Activated naive CD4-positive, alpha-beta T cell treated with anti-CD3 and anti-CD28 coated beads, Interleukin-2, amount 10 ng/mL, durations not matched to agents 7 days and 5 days (primary cell): ENCODE data around the gene ESYT3.
"Not testable (repeated sequence)": the region's sequence is repeated elsewhere in the genome, so short reads cannot be mapped to it uniquely, and the experiment has no call there.

Experiments used
- CTCF ChIA-PET: fragments of 350-600 bp; sonication (Branson Sonifier 250); formaldehyde crosslinking; loops from one replicate; lab custom pipeline; 2021; ENCODE audit warnings: antibody characterized with exemption; lab: Charles Lee
- DNase-seq: peaks from one replicate; pipeline ENCODE4 v3.0.0-alpha.2; 2020
- H3K27ac Mint-ChIP-seq: one replicate; pipeline ENCODE4 v1.8.0; 2021; ENCODE audit warnings: mild to moderate bottlenecking, moderate library complexity, mixed read lengths
- H3K27me3 Mint-ChIP-seq: one replicate; pipeline ENCODE4 v1.8.0; 2021; ENCODE audit warnings: mild to moderate bottlenecking, mixed read lengths
- H3K36me3 Mint-ChIP-seq: one replicate; pipeline ENCODE4 v1.8.0; 2021; ENCODE audit warnings: mixed read lengths
- H3K4me1 Mint-ChIP-seq: one replicate; pipeline ENCODE4 v1.8.0; 2021; ENCODE audit warnings: mixed read lengths
- H3K4me3 Mint-ChIP-seq: one replicate; pipeline ENCODE4 v1.8.0; 2021; ENCODE audit warnings: mild to moderate bottlenecking, moderate library complexity, mixed read lengths
- H3K9me3 Mint-ChIP-seq: one replicate; pipeline ENCODE4 v1.8.0; 2021; ENCODE audit warnings: mixed read lengths

Gene ESYT3

GRCh38 chr3:138400651-138401070, 33.8 kb upstream of the ESYT3 start:
- H3K36me3 Mint-ChIP-seq, result no peaks in the 10 kb centered on the region
- H3K9me3 Mint-ChIP-seq, result no peaks in the 10 kb centered on the region
- no peak overlapping the region for H3K4me3 Mint-ChIP-seq
- H3K27me3 Mint-ChIP-seq, result peaks cover 31% of the 10 kb centered on the region
- no peak for DNase-seq
- H3K27ac Mint-ChIP-seq, result no peak overlapping the region
- H3K4me1 Mint-ChIP-seq, result no peaks in the 10 kb centered on the region
- CTCF ChIA-PET, result interaction anchor here (0.6 to 1.7 kb wide), 2 partner anchors 10 to 17 kb away, joined by 3 to 7 read pairs; no protein-coding TSS in a partner anchor

DNA sequence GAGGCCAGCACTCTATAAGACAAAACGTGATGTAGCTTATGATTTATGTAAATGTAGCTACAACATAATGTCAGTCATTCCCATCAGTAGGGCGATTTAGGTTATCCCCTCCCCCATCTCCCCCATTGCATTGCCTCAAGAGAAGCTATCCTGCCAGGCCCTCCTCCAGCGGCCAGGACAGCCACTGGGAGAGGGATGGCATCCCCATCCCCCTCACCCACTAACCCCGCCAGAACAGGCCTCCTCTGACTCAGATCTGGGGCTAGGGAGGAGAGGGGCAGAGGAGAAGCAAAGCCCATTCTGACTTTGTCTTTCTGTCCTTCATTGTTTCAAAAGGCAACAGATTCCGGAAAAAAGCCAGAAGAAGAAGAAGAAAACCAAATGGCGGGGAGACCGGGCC, 32.6 kb upstream of the ESYT3 start:
- H3K4me3 Mint-ChIP-seq, result no peak overlapping the region
- CTCF ChIA-PET, result no interaction called here

GRCh38 chr3:138404121-138404520, 30.3 kb upstream of the ESYT3 start:
- CTCF ChIA-PET, result no interaction called here
- Mint-ChIP-seq H3K4me3 (no peak overlapping the region), H3K9me3 (no peaks in the 10 kb centered on the region), H3K4me1 (no peaks in the 10 kb centered on the region), H3K27me3 (peaks cover 55% of the 10 kb centered on the region), H3K36me3 (no peaks in the 10 kb centered on the region), H3K27ac (no peak overlapping the region)
- DNase-seq, result no peak

More for the DNA sequence above, 32.6 kb upstream of the ESYT3 start:
- no peak for DNase-seq
- Mint-ChIP-seq H3K4me1 (no peaks in the 10 kb centered on the region), H3K27me3 (peaks cover 37% of the 10 kb centered on the region), H3K36me3 (no peaks in the 10 kb centered on the region), H3K9me3 (no peaks in the 10 kb centered on the region), H3K27ac (no peak overlapping the region)

DNA sequence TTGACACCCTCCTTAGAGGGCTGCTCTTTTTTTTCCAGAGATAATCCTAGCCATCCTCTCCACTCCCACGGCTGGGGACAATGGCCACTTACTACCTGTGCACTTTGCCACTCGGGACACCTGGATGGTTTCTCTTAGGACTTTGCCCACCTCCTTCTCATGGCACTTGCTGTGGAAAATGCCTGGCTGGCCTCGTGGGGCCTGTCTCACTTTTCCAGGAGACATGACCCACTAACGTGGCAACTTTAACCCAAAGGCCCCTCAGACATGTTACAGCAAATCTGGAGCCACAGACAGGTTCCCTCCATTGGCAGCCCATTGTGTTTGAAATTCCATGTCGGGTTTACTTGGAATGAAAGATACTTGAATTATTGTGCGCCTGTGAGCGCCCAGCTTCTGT, 29.4 kb upstream of the ESYT3 start:
- no peak for DNase-seq
- CTCF ChIA-PET, result interaction anchor here (1.5 kb wide), 1 partner anchor 13 kb away, joined by 4 read pairs; no protein-coding TSS in a partner anchor
- Mint-ChIP-seq H3K4me1 (no peaks in the 10 kb centered on the region), H3K27me3 (peaks cover 55% of the 10 kb centered on the region), H3K27ac (no peak overlapping the region), H3K4me3 (no peak overlapping the region), H3K9me3 (no peaks in the 10 kb centered on the region), H3K36me3 (no peaks in the 10 kb centered on the region)

- Mint-ChIP-seq H3K36me3 (no peaks in the 10 kb centered on the region), H3K27ac (no peak overlapping the region)
- CTCF ChIA-PET, result interaction anchor here (1.5 kb wide), 1 partner anchor 12 kb away, joined by 4 read pairs; no protein-coding TSS in a partner anchor
These were observed 28.9 kb upstream of the ESYT3 start for GRCh38 chr3:138405486-138405885.

GRCh38 chr3:138406606-138407005, 27.8 kb upstream of the ESYT3 start:
- CTCF ChIA-PET, result no interaction called here
- peaks cover 57% of the 10 kb centered on the region for H3K27me3 Mint-ChIP-seq
- H3K27ac Mint-ChIP-seq, result no peak overlapping the region
- no peaks in the 10 kb centered on the region for H3K4me1 Mint-ChIP-seq
- no peaks in the 10 kb centered on the region for H3K9me3 Mint-ChIP-seq
- no peak overlapping the region for H3K4me3 Mint-ChIP-seq
- no peak for DNase-seq
- no peaks in the 10 kb centered on the region for H3K36me3 Mint-ChIP-seq

More at GRCh38 chr3:138405486-138405885, 28.9 kb upstream of the ESYT3 start:
- H3K9me3 Mint-ChIP-seq, result no peaks in the 10 kb centered on the region
- no peak for DNase-seq
- no peak overlapping the region for H3K4me3 Mint-ChIP-seq
- H3K27me3 Mint-ChIP-seq, result peaks cover 55% of the 10 kb centered on the region
- H3K4me1 Mint-ChIP-seq, result no peaks in the 10 kb centered on the region

DNA sequence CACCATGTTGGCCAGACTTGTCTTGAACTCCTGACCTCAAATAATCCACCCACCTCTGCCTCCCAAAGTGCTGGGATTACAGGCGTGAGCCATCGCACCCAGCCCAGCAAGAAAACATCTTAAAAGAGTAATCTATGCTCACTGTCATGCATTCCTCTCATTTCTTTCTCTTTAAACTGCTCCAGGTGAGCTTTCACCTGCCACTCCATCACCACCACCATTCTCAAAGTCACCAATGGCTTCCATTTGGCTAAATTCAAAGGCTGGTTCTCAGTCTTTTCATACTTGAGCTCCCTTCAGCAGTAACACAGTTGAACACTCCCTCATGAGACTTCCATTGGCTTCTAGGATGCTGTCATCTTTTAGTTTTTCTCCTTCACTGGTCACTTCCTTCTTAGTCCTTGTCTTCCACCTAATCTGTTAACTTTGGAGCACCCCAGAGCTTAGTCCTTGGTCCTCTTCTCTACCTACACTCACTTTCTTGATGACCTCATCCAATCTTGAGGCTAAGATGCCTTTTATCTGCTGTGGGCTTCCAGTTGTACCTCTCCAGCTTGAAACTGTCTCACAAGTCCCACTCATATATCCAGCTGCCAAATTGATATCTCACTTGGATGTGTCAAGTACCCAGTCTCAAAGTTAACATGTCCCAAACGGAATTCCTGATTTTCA, 27.0 kb upstream of the ESYT3 start:
- Mint-ChIP-seq H3K9me3 (no peaks in the 10 kb centered on the region), H3K4me3 (no peak overlapping the region), H3K36me3 (no peaks in the 10 kb centered on the region), H3K4me1 (no peaks in the 10 kb centered on the region), H3K27me3 (peaks cover 61% of the 10 kb centered on the region), H3K27ac (no peak overlapping the region)
- no peak for DNase-seq
- CTCF ChIA-PET, result interaction anchor here (3.0 kb wide), 1 partner anchor 10 kb away, joined by 12 read pairs; no protein-coding TSS in a partner anchor

DNA sequence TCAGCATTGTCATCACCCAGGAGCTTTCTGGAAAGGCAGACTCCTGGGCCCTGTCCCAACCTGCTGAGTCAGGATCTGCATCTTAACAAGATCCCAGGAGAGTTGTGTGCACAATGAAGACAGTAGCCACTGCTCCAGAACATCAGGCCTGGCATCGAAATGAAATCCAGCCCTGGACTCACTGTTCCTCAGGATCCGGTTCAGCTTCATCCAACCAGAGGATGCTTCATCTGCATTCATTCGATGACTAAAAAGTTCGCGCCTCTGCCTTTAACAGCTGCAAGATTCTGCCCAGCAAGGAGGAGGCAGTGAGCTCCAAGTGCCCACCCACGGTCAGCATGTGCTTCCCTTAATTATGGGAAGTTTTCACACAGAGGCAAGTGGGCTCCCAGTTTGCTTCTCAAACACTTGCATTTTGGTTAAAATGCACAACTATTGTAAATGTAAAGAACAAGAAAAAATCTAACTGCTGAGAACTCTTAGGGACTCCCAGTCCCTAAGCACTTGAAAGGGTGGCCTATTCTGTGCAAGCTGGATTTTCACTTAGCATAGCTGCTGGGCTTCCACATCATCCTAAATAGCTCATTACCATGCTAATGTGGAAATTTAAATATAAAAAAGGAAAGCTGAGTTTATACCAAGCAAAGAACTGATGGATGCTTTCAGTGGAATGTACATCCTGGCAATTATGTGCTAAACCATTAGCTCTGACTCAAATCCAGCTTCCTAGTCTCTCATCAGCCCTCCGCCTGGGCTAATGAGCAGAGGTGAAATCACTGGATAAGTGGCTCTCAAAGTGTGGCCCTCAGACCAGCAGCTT, 25.5 kb upstream of the ESYT3 start:
- no peak overlapping the region for H3K27ac Mint-ChIP-seq
- CTCF ChIA-PET, result interaction anchor here (3.0 kb wide), 1 partner anchor 8 kb away, joined by 12 read pairs; no protein-coding TSS in a partner anchor
- DNase-seq, result no peak
- no peaks in the 10 kb centered on the region for H3K36me3 Mint-ChIP-seq
- no peaks in the 10 kb centered on the region for H3K4me1 Mint-ChIP-seq
- peaks cover 56% of the 10 kb centered on the region for H3K27me3 Mint-ChIP-seq
- no peak overlapping the region for H3K4me3 Mint-ChIP-seq
- no peaks in the 10 kb centered on the region for H3K9me3 Mint-ChIP-seq

GRCh38 chr3:138412821-138413551, 21.4 kb upstream of the ESYT3 start:
- Mint-ChIP-seq H3K27ac (no peak overlapping the region), H3K4me1 (no peaks in the 10 kb centered on the region), H3K4me3 (no peak overlapping the region), H3K9me3 (no peaks in the 10 kb centered on the region), H3K36me3 (no peaks in the 10 kb centered on the region), H3K27me3 (peaks cover 49% of the 10 kb centered on the region)
- DNase-seq, result no peak
- CTCF ChIA-PET, result interaction anchor here (0.5 to 2.0 kb wide), 3 partner anchors 82 to 510 kb away, joined by 3 to 6 read pairs (median 3); no protein-coding TSS in a partner anchor

DNA sequence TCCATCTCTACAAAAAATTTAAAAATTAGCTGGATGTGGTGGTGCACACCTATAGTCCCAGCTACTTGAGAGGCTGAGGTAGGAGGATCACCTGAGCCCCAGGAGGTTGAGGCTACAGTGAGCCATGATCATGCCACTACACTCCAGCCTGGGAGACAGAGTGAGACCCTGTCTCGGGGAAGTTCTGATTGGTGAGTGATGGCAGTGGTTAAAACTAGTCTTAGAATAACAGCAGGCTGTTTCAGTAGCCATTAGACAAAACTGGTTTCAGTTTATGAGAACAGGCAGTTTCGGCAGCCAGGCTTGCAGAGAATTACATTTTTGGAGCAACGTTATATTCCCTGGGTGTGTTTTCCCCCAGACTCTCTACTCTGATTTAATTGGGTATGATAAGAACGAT, 18.2 kb upstream of the ESYT3 start:
- H3K27ac Mint-ChIP-seq, H3K9me3 Mint-ChIP-seq, H3K36me3 Mint-ChIP-seq, H3K4me1 Mint-ChIP-seq, DNase-seq, H3K4me3 Mint-ChIP-seq: not testable (repeated sequence)
- H3K27me3 Mint-ChIP-seq, result peaks cover 40% of the 10 kb centered on the region
- CTCF ChIA-PET, result interaction anchor here (1.2 to 4.8 kb wide), 2 partner anchors 179 to 507 kb away, joined by 3 to 42 read pairs; no protein-coding TSS in a partner anchor

DNA sequence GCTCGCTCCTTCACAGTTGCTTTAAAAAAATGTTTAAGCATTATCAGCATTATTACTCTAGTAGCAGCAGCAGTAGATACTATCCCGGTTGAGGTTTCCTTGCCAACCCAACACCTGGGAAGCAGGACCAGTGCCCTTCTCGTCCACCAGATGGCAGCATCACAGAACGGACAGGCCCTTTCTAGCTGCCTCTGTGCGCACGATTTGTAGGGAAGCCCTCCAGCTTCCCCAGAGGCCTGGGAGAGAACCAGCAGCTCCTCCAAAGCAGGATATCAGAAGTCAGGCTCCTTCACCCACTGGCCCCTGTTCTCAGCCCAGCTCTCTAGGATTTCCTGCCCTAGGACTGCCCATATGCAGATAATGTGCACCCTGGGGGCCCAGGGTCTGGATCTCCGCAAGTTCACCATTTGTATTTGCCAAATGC, 16.8 kb upstream of the ESYT3 start:
- peaks cover 44% of the 10 kb centered on the region for H3K27me3 Mint-ChIP-seq
- no peak overlapping the region for H3K4me3 Mint-ChIP-seq
- H3K36me3 Mint-ChIP-seq, result no peaks in the 10 kb centered on the region

DNA sequence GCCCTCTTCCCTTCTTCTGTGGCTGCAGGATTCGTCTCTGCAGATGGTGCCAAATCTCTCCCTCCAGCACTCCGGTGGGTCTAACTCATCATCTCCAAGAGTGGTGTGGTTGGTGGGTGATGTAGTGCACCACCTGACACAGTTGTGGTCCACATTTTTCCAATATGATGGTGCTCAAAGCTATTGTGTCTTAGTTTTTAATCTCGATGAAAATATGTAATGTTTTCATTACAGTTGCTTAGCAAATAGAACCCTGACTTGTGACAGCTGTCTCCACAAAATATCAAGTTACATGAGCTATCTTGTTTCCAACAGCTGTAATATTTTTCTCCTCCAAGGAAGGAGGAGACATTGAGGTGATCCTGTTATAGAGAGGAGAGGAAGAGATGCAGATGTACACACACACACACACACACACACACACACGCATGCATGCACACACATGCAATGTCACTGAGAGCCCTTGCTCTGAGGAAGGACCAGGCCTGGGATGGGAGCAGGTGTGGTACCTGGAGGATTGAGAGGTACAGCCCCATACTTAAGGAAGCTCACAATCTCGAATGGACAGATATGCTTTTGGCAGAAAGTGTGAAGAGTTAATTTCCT, 15.7 kb upstream of the ESYT3 start:
- Mint-ChIP-seq H3K9me3 (no peaks in the 10 kb centered on the region), H3K4me1 (no peaks in the 10 kb centered on the region), H3K4me3 (no peak overlapping the region), H3K27me3 (peaks cover 45% of the 10 kb centered on the region), H3K36me3 (no peaks in the 10 kb centered on the region), H3K27ac (no peak overlapping the region)
- no peak for DNase-seq
- CTCF ChIA-PET, result interaction anchor here (1.0 to 4.8 kb wide), 8 partner anchors 10 to 505 kb away, joined by 3 to 42 read pairs (median 7); partner anchors contain the start of genes CEP70 and ESYT3

More for the DNA sequence above, 16.8 kb upstream of the ESYT3 start:
- DNase-seq, result peak; percentile 76
- Mint-ChIP-seq H3K9me3 (no peaks in the 10 kb centered on the region), H3K27ac (no peak overlapping the region), H3K4me1 (no peaks in the 10 kb centered on the region)
- CTCF ChIA-PET, result interaction anchor here (0.8 to 4.8 kb wide), 22 partner anchors 8 to 911 kb away, joined by 3 to 42 read pairs (median 4); partner anchors contain the start of genes CEP70, ESYT3 and NME9

DNA sequence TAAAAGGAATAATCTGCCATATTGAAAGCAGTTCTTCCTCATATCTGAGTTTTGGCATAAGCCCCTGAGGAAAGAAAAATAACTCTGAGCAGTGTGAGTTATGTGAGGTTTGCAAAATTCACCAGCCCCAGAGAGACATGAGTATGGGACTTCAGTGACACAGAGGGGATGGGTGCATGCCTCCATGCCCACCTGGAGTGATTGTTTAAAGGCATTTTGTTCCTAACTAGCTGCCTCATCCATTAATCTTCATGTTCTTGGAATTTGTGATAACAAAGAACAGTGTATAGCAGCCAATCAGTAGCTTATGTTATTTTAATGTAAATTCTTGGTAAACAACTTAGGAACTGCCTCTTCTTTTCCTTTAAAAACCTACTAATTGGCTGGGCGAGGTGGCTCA, 11.1 kb upstream of the ESYT3 start:
- CTCF ChIA-PET, result interaction anchor here (1.1 to 1.9 kb wide), 3 partner anchors 29 to 492 kb away, joined by 3 to 5 read pairs (median 4); no protein-coding TSS in a partner anchor
- H3K4me3 Mint-ChIP-seq, result no peak overlapping the region
- H3K9me3 Mint-ChIP-seq, result no peaks in the 10 kb centered on the region
- H3K36me3 Mint-ChIP-seq, result no peaks in the 10 kb centered on the region
- no peak for DNase-seq
- H3K27ac Mint-ChIP-seq, result no peak overlapping the region
- H3K27me3 Mint-ChIP-seq, result peaks cover 24% of the 10 kb centered on the region
- H3K4me1 Mint-ChIP-seq, result no peaks in the 10 kb centered on the region
